GM23248 (cell line): ENCODE results near the gene DSTN. TPM values are rescaled to one million over a fixed set of nuclear protein-coding genes. Genes with fewer than 3 reads are reported as not detected.

Source experiments
- DNase-seq: peaks from one replicate; pipeline ENCODE4 v3.0.0-alpha.2; 2015
- H2AFZ ChIP-seq: fragments of 200-600 bp; sonication (generic); 2 replicates; pipeline ENCODE4 v1.6.1; 2016; ENCODE audit warnings: antibody characterized with exemption
- H3F3A ChIP-seq: fragments of 200-600 bp; sonication (generic); 2 replicates; pipeline ENCODE4 v1.6.1; 2016; ENCODE audit warnings: mild to moderate bottlenecking, antibody characterized with exemption, mixed run types; ENCODE audit not compliant: insufficient read depth
- H3K27ac ChIP-seq: fragments of 200-600 bp; sonication (generic); 2 replicates; pipeline ENCODE4 v1.5.1; 2016; ENCODE audit warnings: mild to moderate bottlenecking
- H3K27me3 ChIP-seq: fragments of 200-600 bp; sonication (generic); replicated peaks from 2 replicates; pipeline ENCODE4 v1.6.1; 2016; ENCODE audit warnings: mild to moderate bottlenecking; ENCODE audit not compliant: insufficient read depth
- H3K36me3 ChIP-seq: fragments of 200-600 bp; sonication (generic); 2 replicates; pipeline ENCODE4 v1.6.1; 2016; ENCODE audit warnings: low read depth, mild to moderate bottlenecking
- H3K4me1 ChIP-seq: fragments of 200-600 bp; sonication (generic); 2 replicates; pipeline ENCODE4 v1.6.1; 2016; ENCODE audit warnings: mild to moderate bottlenecking; ENCODE audit not compliant: insufficient read depth
- H3K4me2 ChIP-seq: fragments of 200-600 bp; sonication (generic); one replicate; pipeline ENCODE4 v1.6.1; 2016; ENCODE audit warnings: mild to moderate bottlenecking; ENCODE audit not compliant: unreplicated experiment
- H3K4me3 ChIP-seq: fragments of 200-600 bp; sonication (generic); 2 replicates; pipeline ENCODE4 v1.5.1; 2016; ENCODE audit warnings: mild to moderate bottlenecking
- H3K79me2 ChIP-seq: fragments of 200-600 bp; sonication (generic); 2 replicates; pipeline ENCODE4 v1.6.1; 2016; ENCODE audit warnings: mild to moderate bottlenecking; ENCODE audit not compliant: insufficient read depth
- H3K9ac ChIP-seq: fragments of 200-600 bp; sonication (generic); 2 replicates; pipeline ENCODE4 v1.6.1; 2016; ENCODE audit warnings: mild to moderate bottlenecking
- H3K9me2 ChIP-seq: fragments of 200-600 bp; sonication (generic); 2 replicates; pipeline ENCODE4 v1.6.1; 2016; ENCODE audit warnings: mixed run types, mild to moderate bottlenecking, moderate library complexity; ENCODE audit not compliant: insufficient read depth
- H3K9me3 ChIP-seq: fragments of 200-600 bp; sonication (generic); one replicate; pipeline ENCODE4 v1.6.1; 2017; ENCODE audit warnings: low read depth
- H4K20me1 ChIP-seq: fragments of 200-600 bp; sonication (generic); 2 replicates; pipeline ENCODE4 v1.6.0; 2016; ENCODE audit not compliant: insufficient read depth
- EZH2 ChIP-seq: fragments of 200-600 bp; sonication (generic); IDR thresholded peaks from 2 replicates; pipeline ENCODE4 v1.6.1; 2018; ENCODE audit warnings: antibody characterized with exemption, mild to moderate bottlenecking; ENCODE audit not compliant: insufficient read depth, poor library complexity, severe bottlenecking
- EZH2phosphoT487 ChIP-seq: fragments of 200-600 bp; sonication (generic); IDR thresholded peaks from 2 replicates; pipeline ENCODE4 v1.6.1; 2018; ENCODE audit warnings: antibody characterized with exemption, moderate library complexity, mild to moderate bottlenecking, low read depth; ENCODE audit not compliant: insufficient read depth
- WGBS, 2 experiments: methylation state at CpG; one replicate each; pipeline ENCODE4 v1.1.6; 2015 to 2017; ENCODE audit warnings: low lambda C conversion rate in 2 of 2, low coverage in 1 of 2; ENCODE audit errors: missing lambda C conversion rate in 2 of 2; 5-methylcytosine and 5-hydroxymethylcytosine counted together
- in situ Hi-C: fragments of 300-500 bp; cut with MboI; formaldehyde crosslinking; loops from 2 replicates; pipeline ENCODE4 v1.15.0; 2020
- polyA plus RNA-seq: library from polyadenylated mRNA; unstranded; fragments of >200 nt; fragmentation: Nextera tagmentation; extraction: Ambion mirVana; gene quantifications from 2 replicates; pipeline ENCODE4 v1.2.1, GENCODE V29; 2016
- total RNA-seq: library from RNA; depleted of rRNA; stranded (reverse); fragments of >200 nt; shearing (Covaris generic); gene quantifications from 2 replicates; pipeline ENCODE4 v1.2.3, GENCODE V29; 2014

Gene DSTN
- total and polyA plus RNA-seq, 2 experiments from 2014 or later: 338 to 610 TPM

GRCh38 chr20:17653835-17654648, 84.2 kb downstream of the DSTN start:
- in situ Hi-C loops: loop anchor here (25.0 kb wide), 1 partner anchor 508 kb away; no protein-coding TSS in a partner anchor
- peak overlapping the region; percentile 68 for H3K27ac ChIP-seq
- no peak for DNase-seq
- 79 to 83% methylated on average over 11 of the region's 11 CpGs for WGBS, 2 experiments
- no peak overlapping the region for H2AFZ ChIP-seq
- no peaks in the 10 kb centered on the region for H3K9me2 ChIP-seq
- H3K9ac ChIP-seq: peak overlapping the region; percentile 40
- H3K27me3 ChIP-seq: no peaks in the 10 kb centered on the region
- peaks cover 66% of the 10 kb centered on the region for H3F3A ChIP-seq
- TF ChIP-seq EZH2: no peak
- no peak for TF ChIP-seq EZH2phosphoT487
- no peak overlapping the region for H3K4me2 ChIP-seq
- H3K79me2 ChIP-seq: peaks cover 98% of the 10 kb centered on the region
- no peak overlapping the region for H3K4me3 ChIP-seq
- H3K4me1 ChIP-seq: peaks cover 49% of the 10 kb centered on the region
- no peaks in the 10 kb centered on the region for H3K9me3 ChIP-seq
- peaks cover 21% of the 10 kb centered on the region; the same call in 1 of the 2 replicates for H4K20me1 ChIP-seq
- H3K36me3 ChIP-seq: peaks cover 26% of the 10 kb centered on the region

GRCh38 chr20:17654649-17655285, 84.9 kb downstream of the DSTN start:
- peaks cover 27% of the 10 kb centered on the region for H3K36me3 ChIP-seq
- no peaks in the 10 kb centered on the region for H3K9me3 ChIP-seq
- no peak for TF ChIP-seq EZH2phosphoT487
- no peak for TF ChIP-seq EZH2
- peak overlapping the region; percentile 15 for H3K4me2 ChIP-seq
- WGBS, 2 experiments: 46 to 57% methylated on average over 7 of the region's 7 CpGs
- peaks cover 21% of the 10 kb centered on the region; the same call in 1 of the 2 replicates for H4K20me1 ChIP-seq
- DNase-seq: peak; percentile 71
- no peaks in the 10 kb centered on the region for H3K27me3 ChIP-seq
- H3K9me2 ChIP-seq: no peaks in the 10 kb centered on the region
- peaks cover 49% of the 10 kb centered on the region for H3K4me1 ChIP-seq
- peaks cover 70% of the 10 kb centered on the region for H3F3A ChIP-seq
- peak overlapping the region; percentile 68 for H3K27ac ChIP-seq
- in situ Hi-C loops: loop anchor here (25.0 kb wide), 1 partner anchor 508 kb away; no protein-coding TSS in a partner anchor
- H3K9ac ChIP-seq: peak overlapping the region; percentile 40
- H2AFZ ChIP-seq: no peak overlapping the region
- peaks cover 100% of the 10 kb centered on the region for H3K79me2 ChIP-seq
- H3K4me3 ChIP-seq: no peak overlapping the region

- 74% methylated on average over 7 of the region's 7 CpGs for WGBS, 2 experiments
- Histone ChIP-seq H4K20me1 (peaks cover 21% of the 10 kb centered on the region; the same call in 1 of the 2 replicates), H3K4me1 (peaks cover 49% of the 10 kb centered on the region), H3K4me2 (peak overlapping the region; percentile 15), H3F3A (peaks cover 75% of the 10 kb centered on the region), H3K9ac (no peak overlapping the region), H3K27ac (peak overlapping the region; percentile 68), H3K27me3 (no peaks in the 10 kb centered on the region), H3K9me2 (no peaks in the 10 kb centered on the region), H3K36me3 (peaks cover 32% of the 10 kb centered on the region), H3K79me2 (peaks cover 100% of the 10 kb centered on the region), H2AFZ (no peak overlapping the region), H3K9me3 (no peaks in the 10 kb centered on the region), H3K4me3 (no peak overlapping the region)
- DNase-seq: peak; percentile 53
- no peak for TF ChIP-seq EZH2phosphoT487
- TF ChIP-seq EZH2: no peak
- in situ Hi-C loops: loop anchor here (25.0 kb wide), 1 partner anchor 507 kb away; no protein-coding TSS in a partner anchor
Measured at GRCh38 chr20:17655286-17655651, 85.4 kb downstream of the DSTN start.

- H3K36me3 ChIP-seq: peaks cover 33% of the 10 kb centered on the region
- TF ChIP-seq EZH2 (no peak), EZH2phosphoT487 (no peak)
- H3K27ac ChIP-seq: peak overlapping the region; percentile 68
- H3K9me3 ChIP-seq: no peaks in the 10 kb centered on the region
- peak overlapping the region; percentile 40 for H3K9ac ChIP-seq
- peaks cover 49% of the 10 kb centered on the region for H3K4me1 ChIP-seq
- H2AFZ ChIP-seq: no peak overlapping the region
- WGBS, 2 experiments: 51 to 55% methylated on average over 11 of the region's 11 CpGs
- H3K4me3 ChIP-seq: no peak overlapping the region
- no peaks in the 10 kb centered on the region for H3K9me2 ChIP-seq
- in situ Hi-C loops: loop anchor here (25.0 kb wide), 1 partner anchor 506 kb away; no protein-coding TSS in a partner anchor
- H3F3A ChIP-seq: peaks cover 77% of the 10 kb centered on the region
- peaks cover 21% of the 10 kb centered on the region; the same call in 1 of the 2 replicates for H4K20me1 ChIP-seq
- H3K79me2 ChIP-seq: peaks cover 100% of the 10 kb centered on the region
- DNase-seq: peak; percentile 81
- peak overlapping the region; percentile 15 for H3K4me2 ChIP-seq
- H3K27me3 ChIP-seq: no peaks in the 10 kb centered on the region
Measured at GRCh38 chr20:17655865-17656479, 86.1 kb downstream of the DSTN start.
